Pancreas (tissue), 10 donors: ENCODE results near the gene ADK. TPM values are rescaled to one million over a fixed set of nuclear protein-coding genes. Genes with fewer than 3 reads are reported as not detected.
A peak's percentile ranks its signal among the peaks of the same experiment; 100 is the strongest.

ENCODE experiments used
- ATAC-seq, 4 donors: fragments of 200-7000 bp; cut with Tn5 transposase; one replicate each; pipeline versions ENCODE4 v1.8.0 to v1.9.1; 2020; ENCODE audit warnings: mild to moderate bottlenecking in 4 of 4, moderate library complexity in 4 of 4
- DNase-seq, 6 donors: peaks; one replicate each; pipeline ENCODE4 v3.0.0-alpha.2; 2020
- FAIRE-seq: peaks from 2 replicates; lab custom pipeline; 2012; peaks lifted over from hg19 to GRCh38; lab: Jason Lieb, UNC
- H3K27ac ChIP-seq, 4 donors: fragments of 200-600 bp; sonication (generic); 1 replicate in 3 of 4; 2 replicates in 1 of 4; pipeline versions ENCODE4 v1.5.0 to v1.8.0; 2020
- H3K27me3 ChIP-seq, 4 donors: fragments of 200-600 bp; one replicate each; pipeline ENCODE4 v1.8.0; 2021
- H3K36me3 ChIP-seq, 3 donors: fragments of 200-600 bp; sonication (generic) in 1 of 3; one replicate each; pipeline versions ENCODE4 v1.5.0 to v1.8.0; 2020 to 2021
- H3K4me1 ChIP-seq, 3 donors: fragments of 200-600 bp; one replicate each; pipeline ENCODE4 v1.8.0; 2021
- H3K4me3 ChIP-seq, 4 donors: fragments of 200-600 bp; sonication (generic) in 2 of 4; one replicate each; pipeline versions ENCODE4 v1.5.0 to v1.8.0; 2020 to 2021
- H3K9me3 ChIP-seq, 4 donors: fragments of 200-600 bp; one replicate each; pipeline ENCODE4 v1.8.0; 2021
- CTCF ChIP-seq, 4 donors: fragments of 200-600 bp; sonication (generic) in 3 of 4; IDR thresholded peaks; one replicate each; pipeline versions ENCODE4 v1.5.0 to v1.8.0; 2021; ENCODE audit warnings: antibody characterized with exemption in 4 of 4
- WGBS, 2 donors: extraction: QIAGEN DNeasy Blood & Tissue Kit; methylation state at CpG; one replicate each; pipeline ENCODE4 v1.1.7; 2013; 5-methylcytosine and 5-hydroxymethylcytosine counted together
- intact Hi-C, 3 donors: fragments of 100-400 bp; cut with DNase I; formaldehyde crosslinking; loops; one replicate each; pipeline versions ENCODE4 v1.11.1 to v1.14.2; 2022
- polyA plus RNA-seq, 2 donors: library from polyadenylated mRNA; stranded (reverse); fragments of 200-250 nt; gene quantifications; one replicate each; pipeline ENCODE4 v1.2.3, GENCODE V29; 2013
- total RNA-seq, 6 donors: library from RNA; stranded (reverse); fragmentation: NEBNext Ultra II Directional in 4 of 6; extraction: Animal tissue kit (Norgen Biotek cat#: 25700) in 4 of 6; gene quantifications; one replicate each; pipeline versions ENCODE4 v1.2.1 to v1.2.4, GENCODE V29; 2021 to 2023
- donor health status: healthy with polysubstance abuse.
- donor health status: DM: no; HTN: no; CAD: no; lungs with moderate emphysema.
- donor health status: DM: no; HTN: no; CAD: no.
- donor health status: control.
- donor health status: control.
- donor health status: Bipolar disorder and iron deficiency.
- donor health status: DM: yes; HTN: yes; CAD: no.
- donor health status: DM: no; HTN: no; CAD: no.
- donor health status: DM: no; HTN: no; CAD: no.
- donor health status: DM: yes; HTN: yes; CAD: no.

Gene ADK
- total and polyA plus RNA-seq, 8 donors, result 6.5 to 17.3 (median 13.4) TPM

GRCh38 chr10:74307061-74307651, 156.1 kb downstream of the ADK start:
- FAIRE-seq (no peak), ATAC-seq (no peak), DNase-seq (no peak)
- no peak overlapping the region for H3K4me3 ChIP-seq
- H3K36me3 ChIP-seq, result no peaks in the 10 kb centered on the region
- 57 to 58% methylated on average over 3 of the region's 3 CpGs for WGBS, 2 donors
- no peaks in the 10 kb centered on the region for H3K4me1 ChIP-seq
- H3K27me3 ChIP-seq, result no peaks in the 10 kb centered on the region
- H3K9me3 ChIP-seq, result no peaks in the 10 kb centered on the region
- no peak overlapping the region for H3K27ac ChIP-seq
- intact Hi-C loops, result no loop called here
- no peak for TF ChIP-seq CTCF (IDR thresholded peaks at IDR 0.05)

GRCh38 chr10:74310652-74311257, 159.7 kb downstream of the ADK start:
- no peaks in the 10 kb centered on the region for H3K27me3 ChIP-seq
- WGBS, 2 donors, result 91 to 94% methylated on average over 2 of the region's 2 CpGs
- no peaks in the 10 kb centered on the region for H3K36me3 ChIP-seq
- H3K4me1 ChIP-seq, result peaks cover 0 to 9% (median 0%) of the 10 kb centered on the region in 3 donors
- no peak for TF ChIP-seq CTCF (IDR thresholded peaks at IDR 0.05)
- no peak overlapping the region for H3K4me3 ChIP-seq
- FAIRE-seq, result no peak
- no peak overlapping the region for H3K27ac ChIP-seq
- no peaks in the 10 kb centered on the region for H3K9me3 ChIP-seq
- DNase-seq, result no peak
- intact Hi-C loops, result no loop called here
- no peak for ATAC-seq

- H3K9me3 ChIP-seq, result no peaks in the 10 kb centered on the region
- H3K4me1 ChIP-seq, result peaks cover 0 to 9% (median 0%) of the 10 kb centered on the region in 3 donors
- DNase-seq, result no peak
- no peaks in the 10 kb centered on the region for H3K36me3 ChIP-seq
- TF ChIP-seq CTCF (IDR thresholded peaks at IDR 0.05), result no peak
- intact Hi-C loops, result no loop called here
- no peak overlapping the region for H3K4me3 ChIP-seq
- H3K27ac ChIP-seq, result no peak overlapping the region
- WGBS, 2 donors, result 46 to 50% methylated on average over 1 of the region's 1 CpG
- ATAC-seq, result no peak
- no peaks in the 10 kb centered on the region for H3K27me3 ChIP-seq
- peak; percentile 94 for FAIRE-seq
Observed at GRCh38 chr10:74314166-74314565, 163.1 kb downstream of the ADK start.

GRCh38 chr10:74320026-74320425, 169.0 kb downstream of the ADK start:
- intact Hi-C loops, result no loop called here
- Histone ChIP-seq H3K36me3 (no peaks in the 10 kb centered on the region), H3K4me1 (peaks cover 0 to 4% (median 0%) of the 10 kb centered on the region in 3 donors), H3K4me3 (no peak overlapping the region), H3K27ac (no peak overlapping the region), H3K9me3 (peaks cover 0 to 2% (median 0%) of the 10 kb centered on the region in 4 donors), H3K27me3 (no peaks in the 10 kb centered on the region)
- DNase-seq (no peak), ATAC-seq (no peak), FAIRE-seq (no peak)
- TF ChIP-seq CTCF (IDR thresholded peaks at IDR 0.05), result no peak
- 97% methylated on average over 1 of the region's 1 CpG for WGBS, 2 donors

- ATAC-seq, result no peak
- peaks cover 0 to 2% (median 0%) of the 10 kb centered on the region in 4 donors for H3K9me3 ChIP-seq
- intact Hi-C loops, result no loop called here
- no peak overlapping the region for H3K4me3 ChIP-seq
- H3K27me3 ChIP-seq, result no peaks in the 10 kb centered on the region
- H3K36me3 ChIP-seq, result no peaks in the 10 kb centered on the region
- no peak overlapping the region for H3K27ac ChIP-seq
- WGBS, 2 donors, result 98 to 99% methylated on average over 4 of the region's 4 CpGs
- H3K4me1 ChIP-seq, result peaks cover 0 to 4% (median 0%) of the 10 kb centered on the region in 3 donors
- no peak for FAIRE-seq
- no peak for DNase-seq
- no peak for TF ChIP-seq CTCF (IDR thresholded peaks at IDR 0.05)
Observed at GRCh38 chr10:74320717-74321116, 169.7 kb downstream of the ADK start.
